Right lobe of liver (tissue), 4 donors: ENCODE results near the gene ADGRD1.

Source experiments
- CTCF ChIP-seq, 4 donors: fragments of 200-600 bp in 3 of 4; fragments of 450-650 bp in 1 of 4; IDR thresholded peaks; one replicate each; pipeline versions ENCODE4 v1.5.1 to v1.8.0; 2016 to 2022; ENCODE audit warnings: antibody characterized with exemption in 4 of 4, mild to moderate bottlenecking in 2 of 4
- POLR2A ChIP-seq: fragments of 450-650 bp; IDR thresholded peaks from one replicate; pipeline ENCODE4 v1.6.1; 2017; ENCODE audit warnings: antibody characterized with exemption, mild to moderate bottlenecking
- donor health status: DM: no; HTN: no; CAD: no.
- donor health status: DM: no; HTN: no; CAD: no.
- donor health status: DM: no; HTN: yes; CAD: no.

DNA sequence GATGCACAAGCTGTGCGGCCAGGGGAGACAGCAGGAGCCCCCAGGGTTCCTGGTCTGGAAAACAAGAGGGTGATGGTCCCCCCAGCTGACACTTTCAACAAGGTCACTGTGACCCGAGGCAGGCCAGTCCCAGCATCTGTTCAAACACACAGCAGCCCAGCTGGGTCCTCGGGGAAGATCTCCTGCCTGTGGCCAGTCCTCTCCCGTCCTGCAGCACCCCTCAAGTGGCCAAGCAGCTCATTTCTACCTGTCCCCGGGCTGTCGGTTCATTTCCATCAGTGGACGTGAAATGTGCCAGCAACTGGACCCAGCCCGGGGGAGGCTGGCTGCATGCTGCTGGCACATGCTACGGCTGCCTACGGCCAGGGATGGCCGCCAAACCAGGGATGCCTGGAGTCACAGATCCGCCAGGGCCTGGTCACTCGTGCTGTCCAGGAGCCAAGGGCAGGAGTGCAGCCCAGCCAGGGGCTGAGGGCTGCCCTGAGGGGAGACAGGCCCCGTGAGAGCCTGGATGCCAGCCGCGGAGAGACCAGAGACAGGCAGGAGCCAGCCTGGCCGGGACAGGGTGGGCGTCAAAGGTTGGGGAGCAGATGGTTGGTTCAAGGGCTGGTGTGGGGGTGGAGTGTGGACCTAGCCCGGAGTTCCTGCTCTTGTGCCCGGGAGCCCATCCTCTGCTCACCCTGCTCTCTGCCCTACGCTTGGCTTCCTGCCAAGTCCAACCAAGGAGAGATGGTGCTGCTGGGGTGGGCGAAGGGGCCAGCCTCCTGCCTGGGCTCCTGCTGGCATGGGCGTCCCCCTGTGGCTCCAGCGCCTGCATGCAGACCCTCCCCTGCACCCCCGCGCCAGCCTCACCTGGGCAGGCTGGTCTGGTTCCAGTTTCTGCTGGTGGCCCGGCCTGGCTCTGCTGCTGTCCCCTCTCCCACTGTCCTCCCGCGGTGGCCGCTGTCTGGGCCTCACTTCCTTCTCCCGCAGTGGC lies 143.8 kb downstream of the ADGRD1 start:
- no peak for TF ChIP-seq CTCF (IDR thresholded peaks at IDR 0.05)
- TF ChIP-seq POLR2A = no peak
